ENCODE measurements around the gene PRR7. TPM values are rescaled to one million over a fixed set of nuclear protein-coding genes. Genes with fewer than 3 reads are reported as not detected.
A peak's percentile ranks its signal among the peaks of the same experiment; 100 is the strongest.

The PRR7 gene
- total RNA-seq, 1 experiment from 2014 or later, result 13.9 TPM

DNA sequence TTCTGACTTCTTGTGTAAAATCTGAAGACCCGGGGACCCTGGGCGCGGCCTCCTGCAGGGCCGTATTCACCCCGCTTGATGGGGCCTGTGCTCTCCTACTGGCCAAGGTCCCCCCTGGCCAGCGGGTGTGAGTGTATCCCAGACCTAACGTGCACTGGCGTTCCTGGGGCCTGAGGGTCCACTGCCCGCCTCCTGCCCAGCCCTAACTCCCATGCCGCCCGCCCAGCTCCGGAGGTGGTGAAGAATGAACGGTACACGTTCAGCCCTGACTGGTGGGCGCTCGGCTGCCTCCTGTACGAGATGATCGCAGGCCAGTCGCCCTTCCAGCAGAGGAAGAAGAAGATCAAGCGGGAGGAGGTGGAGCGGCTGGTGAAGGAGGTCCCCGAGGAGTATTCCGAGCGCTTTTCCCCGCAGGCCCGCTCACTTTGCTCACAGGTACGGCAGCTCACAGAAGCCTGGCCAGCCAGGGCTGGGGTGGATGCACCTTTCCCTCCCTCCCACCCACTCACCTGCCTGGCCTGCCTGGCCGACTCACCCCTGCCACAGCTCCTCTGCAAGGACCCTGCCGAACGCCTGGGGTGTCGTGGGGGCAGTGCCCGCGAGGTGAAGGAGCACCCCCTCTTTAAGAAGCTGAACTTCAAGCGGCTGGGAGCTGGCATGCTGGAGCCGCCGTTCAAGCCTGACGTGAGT is 10.6 kb upstream of the PRR7 start:
- DNase-seq (ENCODE audit: low read depth), result no peak

- no peak for DNase-seq (ENCODE audit: low read depth)
Observed at GRCh38 chr5:177437623-177438022, 9.0 kb upstream of the PRR7 start.

- no peak for DNase-seq (ENCODE audit: low read depth)
Observed at GRCh38 chr5:177438468-177438867, 8.1 kb upstream of the PRR7 start.

DNA sequence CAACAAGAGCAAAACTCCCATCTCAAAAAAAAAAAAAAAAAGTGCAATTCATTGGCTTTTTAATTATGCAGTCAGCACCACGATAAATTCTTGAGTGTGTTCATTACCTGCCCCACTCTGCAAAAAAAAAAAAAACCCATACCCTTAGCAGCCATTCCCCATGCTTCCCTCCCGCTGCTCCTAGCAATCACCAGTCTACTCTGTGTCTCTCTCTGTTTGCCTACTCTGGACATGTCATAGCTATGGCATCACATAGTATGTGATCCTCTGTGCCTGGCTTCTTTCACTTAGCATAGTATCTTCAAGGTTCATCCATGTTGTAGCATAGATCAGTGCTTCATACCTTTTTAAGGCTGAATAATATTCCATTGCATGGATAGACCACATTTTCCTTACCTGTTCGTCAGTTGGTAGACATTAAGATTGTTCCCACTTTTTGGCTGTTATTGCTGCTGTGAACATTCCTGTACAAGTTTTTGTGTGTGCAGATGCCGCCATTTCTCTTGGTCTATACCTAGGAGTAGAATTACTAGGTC is 7.0 kb upstream of the PRR7 start:
- DNase-seq (ENCODE audit: low read depth), result no peak

DNA sequence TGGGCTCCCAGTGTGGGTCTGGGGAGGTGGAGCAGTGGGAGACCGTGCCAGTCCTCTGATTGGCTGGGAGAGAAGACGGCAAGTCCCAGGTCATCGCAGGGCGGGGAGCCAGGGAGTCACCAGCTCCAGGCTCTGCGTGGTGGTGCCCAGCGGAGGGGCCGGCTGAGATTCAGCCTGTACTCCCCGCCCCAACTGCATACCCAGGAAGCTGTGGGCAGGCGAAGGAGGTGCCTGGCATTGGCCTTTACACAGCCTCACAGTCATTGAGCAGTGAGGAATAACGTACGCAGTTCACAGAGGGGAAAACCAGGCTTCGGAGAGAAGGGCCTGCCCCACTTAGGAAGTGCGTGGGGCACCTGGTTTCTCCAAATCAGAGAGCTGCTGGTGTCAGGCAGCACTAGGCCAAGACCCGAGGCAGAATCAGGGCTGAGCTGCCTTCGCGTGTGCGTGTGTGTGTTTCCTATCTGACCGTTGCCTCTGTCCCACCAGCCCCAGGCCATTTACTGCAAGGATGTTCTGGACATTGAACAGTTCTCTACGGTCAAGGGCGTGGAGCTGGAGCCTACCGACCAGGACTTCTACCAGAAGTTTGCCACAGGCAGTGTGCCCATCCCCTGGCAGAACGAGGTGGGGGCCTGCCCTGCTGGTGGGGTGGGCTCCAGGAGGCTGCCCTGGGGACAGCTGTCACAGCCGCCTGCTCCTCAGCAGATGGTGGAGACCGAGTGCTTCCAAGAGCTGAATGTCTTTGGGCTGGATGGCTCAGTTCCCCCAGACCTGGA is 6.2 kb upstream of the PRR7 start:
- no peak for DNase-seq (ENCODE audit: low read depth)

- DNase-seq (ENCODE audit: low read depth), result no peak
Observed at GRCh38 chr5:177440990-177441780, 5.4 kb upstream of the PRR7 start.

- no peak for DNase-seq (ENCODE audit: low read depth)
Observed at GRCh38 chr5:177442066-177442826, 4.4 kb upstream of the PRR7 start.

DNA sequence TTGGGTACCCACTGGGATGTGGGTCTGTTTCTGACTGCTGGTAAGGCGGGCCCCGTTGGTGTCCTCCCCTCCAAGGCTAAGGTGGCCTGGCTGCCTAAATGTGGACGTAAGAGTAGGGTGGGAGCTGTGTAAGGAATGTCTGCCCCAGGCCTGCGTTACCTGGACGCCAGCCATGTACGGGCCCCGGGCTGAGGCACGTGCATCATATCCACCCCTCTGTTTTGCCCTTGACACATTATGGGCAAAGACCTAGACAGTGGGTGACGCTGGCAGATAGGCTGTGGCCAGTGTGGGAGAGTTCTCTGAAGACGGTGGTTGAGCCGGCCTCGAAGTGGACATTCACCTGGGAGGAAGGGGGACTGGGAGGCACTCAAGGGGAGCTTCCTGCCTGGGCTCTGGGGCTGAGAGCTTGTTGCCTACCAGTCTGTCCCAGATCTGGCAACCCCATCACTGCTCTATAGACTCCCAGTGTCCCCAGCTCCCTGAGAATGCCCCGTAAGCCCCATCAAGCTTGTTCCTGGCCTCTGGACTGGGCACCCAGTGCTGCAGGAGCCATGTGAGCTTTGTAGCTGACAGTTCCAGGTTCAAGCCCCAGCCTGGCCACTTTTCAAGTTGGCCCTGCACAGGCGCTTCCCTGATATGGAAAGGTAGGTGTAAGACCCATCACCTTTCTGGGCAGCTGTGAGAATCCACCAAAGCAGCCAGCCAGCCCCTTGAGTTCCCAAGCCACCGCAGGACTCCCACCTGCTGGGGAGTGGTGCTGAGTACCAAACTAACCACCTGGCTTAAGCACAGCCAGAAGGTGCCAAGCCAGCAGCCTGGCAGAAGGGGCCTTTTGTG is 3.2 kb upstream of the PRR7 start:
- DNase-seq (ENCODE audit: low read depth), result no peak

DNA sequence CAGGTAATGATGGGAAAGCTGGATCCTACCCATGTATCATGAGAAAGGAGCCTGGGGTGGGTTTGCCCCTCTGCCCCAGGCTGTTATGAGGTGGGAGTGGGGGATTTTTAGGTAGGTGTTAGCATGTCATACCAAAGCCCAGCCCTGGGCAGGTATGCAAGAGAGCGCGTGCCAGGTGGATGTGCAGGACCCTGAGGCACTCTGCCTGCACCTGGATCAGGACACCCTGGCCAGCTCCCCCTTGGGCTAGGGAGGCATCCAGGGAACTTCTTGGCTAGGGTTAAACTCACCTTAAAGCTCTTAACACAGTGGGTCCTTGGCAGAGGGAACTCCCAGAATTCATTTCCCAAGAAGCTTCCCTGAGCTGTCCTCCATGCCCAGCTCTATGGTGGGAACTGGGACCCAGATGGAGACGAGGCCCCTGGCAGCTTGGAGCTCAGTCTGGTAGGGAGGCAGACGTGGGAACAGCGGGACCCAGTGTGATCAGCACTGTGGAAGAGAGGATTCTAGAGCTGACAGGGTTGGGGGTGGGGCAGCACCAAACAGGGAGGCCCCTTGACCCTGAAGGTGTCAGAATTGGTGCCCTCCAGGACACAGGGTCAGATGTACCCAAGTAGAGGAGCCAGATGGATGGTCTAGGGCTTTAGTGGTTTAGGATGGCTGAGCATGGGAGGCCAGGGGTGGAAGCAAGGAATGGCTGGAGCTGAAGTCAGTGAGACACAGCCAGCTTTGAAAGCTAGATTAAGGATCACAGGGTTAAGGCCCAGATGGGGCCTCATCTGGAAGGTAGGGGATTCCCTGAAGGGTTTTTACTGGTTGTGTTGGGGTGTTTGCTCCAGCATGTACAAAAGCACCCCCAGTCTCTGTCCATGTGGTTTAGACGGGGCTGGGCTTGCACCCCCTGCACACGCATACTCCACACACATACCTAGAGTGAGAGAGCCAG is 2.2 kb upstream of the PRR7 start:
- no peak for DNase-seq (ENCODE audit: low read depth)

DNA sequence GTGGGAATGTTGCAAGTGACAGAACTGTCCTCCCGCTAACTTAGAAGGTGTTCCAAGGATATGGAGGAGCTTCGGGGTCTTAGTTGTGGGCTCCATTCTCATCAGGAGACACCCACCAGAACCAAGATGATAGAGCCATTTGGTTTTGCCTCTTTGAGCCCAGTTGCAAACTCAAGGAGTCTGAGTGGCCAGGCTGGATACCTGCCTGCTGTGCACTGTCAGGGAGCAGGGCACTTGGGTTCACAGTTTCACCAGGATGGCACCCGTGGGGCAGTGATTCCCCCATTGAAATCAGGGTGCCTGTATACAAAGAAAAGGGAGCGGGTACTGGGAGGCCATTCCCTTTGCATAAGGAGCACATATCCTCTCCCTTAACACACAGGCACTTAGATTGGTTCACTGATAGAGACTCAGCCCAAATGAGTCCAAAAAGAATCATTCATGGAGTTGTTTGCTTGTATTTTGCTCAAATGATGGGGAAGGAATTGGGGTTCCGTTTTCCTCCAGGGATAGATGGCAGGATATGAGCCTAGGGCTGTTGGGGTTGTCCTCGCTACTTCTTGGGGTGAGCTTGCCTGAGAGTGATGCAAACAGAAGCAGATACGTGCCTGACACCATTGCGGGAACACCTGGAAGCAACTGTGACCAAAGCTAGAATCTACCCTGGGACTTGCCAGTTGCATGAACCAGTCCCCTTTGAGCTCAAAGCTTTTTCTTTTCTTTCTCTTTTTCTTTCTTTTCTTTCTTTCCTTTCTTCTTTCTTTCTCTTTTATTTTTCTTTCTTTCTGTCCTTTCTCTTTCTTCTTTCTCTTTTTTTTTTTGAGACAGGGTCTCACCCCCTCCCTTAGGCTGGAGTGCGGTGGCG is 1.3 kb upstream of the PRR7 start:
- no peak for DNase-seq (ENCODE audit: low read depth)

- no peak for DNase-seq (ENCODE audit: low read depth)
Observed at GRCh38 chr5:177445917-177446199, 756 bp upstream of the PRR7 start.

DNA sequence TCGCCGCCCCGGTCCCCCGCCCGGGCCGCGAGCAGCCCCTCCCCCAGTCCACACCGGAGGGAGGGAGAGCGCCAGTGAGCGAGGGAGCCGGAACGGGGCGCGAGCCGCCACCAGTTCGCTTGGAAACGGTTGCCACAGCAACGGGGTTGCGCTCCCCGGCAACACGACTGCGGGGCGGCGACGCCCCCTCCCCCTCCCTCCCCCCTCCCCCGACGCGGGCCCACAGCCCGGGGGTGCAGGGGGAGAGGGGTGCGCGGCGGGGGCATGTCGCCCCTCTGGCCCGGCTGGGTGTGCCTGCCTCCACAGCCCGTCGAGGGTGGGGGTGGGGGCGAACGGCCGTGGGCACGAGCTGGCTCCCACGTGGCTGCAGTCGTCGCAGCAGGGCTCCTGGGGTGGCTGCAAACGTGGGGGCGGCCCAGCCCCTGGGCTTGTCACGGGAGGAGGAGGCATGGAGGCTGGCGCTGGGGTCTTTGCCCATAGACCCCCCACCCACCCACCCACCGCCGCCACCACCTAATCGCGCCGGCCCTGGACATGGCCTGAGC is 524 bp downstream of the PRR7 start:
- DNase-seq (ENCODE audit: low read depth), result peak; percentile 61

DNA sequence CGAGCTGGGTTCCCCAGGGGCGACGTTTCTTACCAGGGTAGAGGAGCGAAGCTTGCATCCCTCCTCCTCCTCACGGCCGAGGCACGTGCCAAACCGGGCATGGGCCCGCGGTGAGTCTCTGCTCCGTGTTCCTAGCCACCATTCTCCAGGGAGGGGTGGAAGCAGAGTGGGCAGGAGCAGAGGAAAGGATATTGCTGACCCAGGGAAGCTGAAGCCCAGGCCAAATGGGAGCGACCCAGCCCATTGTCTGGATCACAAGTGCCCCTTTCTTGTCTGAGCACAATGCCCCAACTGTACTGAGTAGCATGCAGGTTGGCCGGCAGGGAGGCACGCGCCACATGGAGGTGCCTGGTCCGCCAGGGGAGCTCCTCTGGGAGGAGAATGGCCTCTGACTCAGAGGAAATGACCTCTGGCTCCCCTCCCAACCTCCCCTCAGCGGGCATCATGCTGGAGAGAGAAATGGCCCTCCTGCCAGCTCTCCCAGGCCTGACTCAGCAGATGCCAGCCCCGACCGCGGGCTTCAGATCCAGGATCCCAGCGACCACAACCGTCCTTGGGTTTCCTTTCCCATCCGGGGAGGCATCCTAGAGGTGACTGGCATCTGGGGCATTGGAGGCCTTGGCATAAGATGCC is 1.1 kb downstream of the PRR7 start:
- peak; percentile 96 for DNase-seq (ENCODE audit: low read depth)

- DNase-seq (ENCODE audit: low read depth), result no peak
Observed at GRCh38 chr5:177448244-177448950, 1.8 kb downstream of the PRR7 start.

GRCh38 chr5:177449140-177450061 is 2.8 kb downstream of the PRR7 start:
- DNase-seq (ENCODE audit: low read depth), result no peak

Measured in RPMI7951 (cell line).